Cardiac fibroblast (primary cell): ENCODE results near the gene SLC9A5.

Source experiments
- DNase-seq, 2 donors: peaks; one replicate each; pipeline versions ENCODE4 v3.0.0 to v3.0.0-alpha.2; 2010; ENCODE audit warnings: low read depth in 2 of 2
- H3K4me3 ChIP-seq, 2 donors: replicated peaks in 1 of 2; 1 replicate in 1 of 2; 2 replicates in 1 of 2; pipeline ENCODE4 v1.5.1; 2011; ENCODE audit warnings: low read depth in 2 of 2, low read length in 2 of 2, mild to moderate bottlenecking in 2 of 2, moderate library complexity in 1 of 2
- CTCF ChIP-seq: IDR thresholded peaks from one replicate; pipeline ENCODE4 v1.5.1; 2011; ENCODE audit warnings: low read depth, mild to moderate bottlenecking, low read length, inconsistent platforms

SLC9A5 gene

GRCh38 chr16:67246081-67246755, 2.6 kb upstream of the SLC9A5 start:
- peak; percentile 85 to 91 for DNase-seq
- H3K4me3 ChIP-seq = peak overlapping the region; percentile 81 to 85
- peak; percentile 41 for TF ChIP-seq CTCF

GRCh38 chr16:67246756-67247191, 2.0 kb upstream of the SLC9A5 start:
- DNase-seq = no peak
- no peak for TF ChIP-seq CTCF
- H3K4me3 ChIP-seq = peak overlapping the region; percentile 81 to 85

GRCh38 chr16:67247192-67248072, 1.3 kb upstream of the SLC9A5 start, which contains the start of gene FHOD1:
FHOD1 (minus strand) TSS chr16:67247481; CDS start chr16:67247410, 71 bp downstream.
- DNase-seq = peak; percentile 96
- H3K4me3 ChIP-seq = peak within 1 kb of the TSS; percentile 81 to 85
- no peak for TF ChIP-seq CTCF

- no peak for DNase-seq
- peak overlapping the region; percentile 32 to 37 for H3K4me3 ChIP-seq
- TF ChIP-seq CTCF = no peak
These were observed 742 bp upstream of the SLC9A5 start for GRCh38 chr16:67248073-67248400.

GRCh38 chr16:67249178-67250044, 632 bp downstream of the SLC9A5 start:
- peak overlapping the region; percentile 37 to 41 for H3K4me3 ChIP-seq

More at GRCh38 chr16:67249178-67250044, 632 bp downstream of the SLC9A5 start:
- DNase-seq = no peak
- TF ChIP-seq CTCF = no peak
